SK-N-MC (cell line): Measurements from ENCODE around the gene DSCAM.

Experiments used
- EZH2 ChIP-seq: fragments of 200-600 bp; sonication (generic); IDR thresholded peaks from one replicate; pipeline ENCODE4 v1.6.1; 2017; ENCODE audit warnings: antibody characterized with exemption
- FOXP2 ChIP-seq: optimal IDR thresholded peaks from 2 replicates; pipeline ENCODE3; 2011; ENCODE audit warnings: mild to moderate bottlenecking, moderate library complexity; ENCODE audit not compliant: insufficient read depth; ENCODE audit errors: extremely low read length, control extremely low read depth
- POLR2AphosphoS5 ChIP-seq: IDR thresholded peaks from 2 replicates; pipeline ENCODE4 v1.6.1; 2012; ENCODE audit warnings: mild to moderate bottlenecking, low read depth, low read length, borderline replicate concordance

GRCh38 chr21:40733024-40733397 lies 113.9 kb downstream of the DSCAM start:
- no peak for TF ChIP-seq POLR2AphosphoS5
- TF ChIP-seq EZH2 = no peak
- no peak for TF ChIP-seq FOXP2
